Transverse colon (tissue), 4 donors: ENCODE data around the gene EPB42.

Experiments
- CTCF ChIP-seq, 5 experiments: fragments of 200-600 bp in 3 of 5; fragments of 450-650 bp in 2 of 5; sonication (generic) in 3 of 5; IDR thresholded peaks; 1 replicate in 2 of 5; 2 replicates in 3 of 5; pipeline ENCODE4 v1.5.1; 2016 to 2017; ENCODE audit warnings: antibody characterized with exemption in 5 of 5, inconsistent platforms in 3 of 5, mild to moderate bottlenecking in 2 of 5, moderate library complexity in 1 of 5
- POLR2A ChIP-seq: fragments of 450-650 bp; IDR thresholded peaks from one replicate; pipeline ENCODE4 v1.6.1; 2016; ENCODE audit warnings: antibody characterized with exemption, mild to moderate bottlenecking, moderate library complexity
- POLR2AphosphoS5 ChIP-seq, 3 donors: sonication (generic); formaldehyde crosslinking; IDR thresholded peaks; one replicate each; pipeline ENCODE4 v1.6.1; 2016; ENCODE audit warnings: antibody characterized with exemption in 3 of 3

GRCh38 chr15:43199945-43200488 lies 20.8 kb downstream of the EPB42 start:
- TF ChIP-seq CTCF (IDR thresholded peaks at IDR 0.05) = no peak
- no peak for TF ChIP-seq POLR2AphosphoS5 (IDR thresholded peaks at IDR 0.05)
- no peak for TF ChIP-seq POLR2A
